WI38 (cell line): Measurements from ENCODE around the gene FYTTD1.
A peak's percentile ranks its signal among the peaks of the same experiment; 100 is the strongest.
"Not testable (repeated sequence)": the region's sequence is repeated elsewhere in the genome, so short reads cannot be mapped to it uniquely, and the experiment has no call there.

ENCODE experiments used
- H3K4me3 ChIP-seq: 2 replicates; pipeline ENCODE4 v1.5.1; 2011; ENCODE audit warnings: low read depth, mild to moderate bottlenecking, control low read depth, low read length
- CTCF ChIP-seq: IDR thresholded peaks from 2 replicates; pipeline ENCODE4 v1.5.1; 2012; ENCODE audit warnings: low read depth, mild to moderate bottlenecking, control low read depth, low read length

The FYTTD1 gene

GRCh38 chr3:197749601-197750395, at the start of gene FYTTD1:
FYTTD1 (plus strand) TSS chr3:197749883; CDS start chr3:197749972, 89 bp downstream.
- peak within 1 kb of the TSS; percentile 91 for H3K4me3 ChIP-seq
- no peak for TF ChIP-seq CTCF

GRCh38 chr3:197700095-197700494, 49.6 kb upstream of the FYTTD1 start:
- no peak for TF ChIP-seq CTCF
- H3K4me3 ChIP-seq = no peak overlapping the region

- no peak for TF ChIP-seq CTCF
- no peak overlapping the region for H3K4me3 ChIP-seq
These were observed 47.8 kb upstream of the FYTTD1 start for GRCh38 chr3:197701841-197702240.

- no peak for TF ChIP-seq CTCF
- H3K4me3 ChIP-seq = no peak overlapping the region
These were observed 43.0 kb upstream of the FYTTD1 start for GRCh38 chr3:197706658-197707057.

- no peak overlapping the region for H3K4me3 ChIP-seq
- TF ChIP-seq CTCF = no peak
These were observed 40.5 kb upstream of the FYTTD1 start for GRCh38 chr3:197709135-197709534.

GRCh38 chr3:197710965-197711364, 38.7 kb upstream of the FYTTD1 start:
- not testable (repeated sequence) for H3K4me3 ChIP-seq

GRCh38 chr3:197711973-197712707, 37.5 kb upstream of the FYTTD1 start:
- TF ChIP-seq CTCF = no peak
- peak overlapping the region; percentile 49 for H3K4me3 ChIP-seq

- no peak overlapping the region for H3K4me3 ChIP-seq
- TF ChIP-seq CTCF = no peak
These were observed 36.2 kb upstream of the FYTTD1 start for GRCh38 chr3:197713477-197713822.
